Activated naive CD4-positive, alpha-beta T cell (primary cell): Measurements from ENCODE around the gene SHISA7.
"Not testable (repeated sequence)": the region's sequence is repeated elsewhere in the genome, so short reads cannot be mapped to it uniquely, and the experiment has no call there.

Experiments used
- DNase-seq, 4 experiments: peaks; one replicate each; lab custom pipeline; 2025; lab: John Stamatoyannopoulos, UW

The SHISA7 gene

DNA sequence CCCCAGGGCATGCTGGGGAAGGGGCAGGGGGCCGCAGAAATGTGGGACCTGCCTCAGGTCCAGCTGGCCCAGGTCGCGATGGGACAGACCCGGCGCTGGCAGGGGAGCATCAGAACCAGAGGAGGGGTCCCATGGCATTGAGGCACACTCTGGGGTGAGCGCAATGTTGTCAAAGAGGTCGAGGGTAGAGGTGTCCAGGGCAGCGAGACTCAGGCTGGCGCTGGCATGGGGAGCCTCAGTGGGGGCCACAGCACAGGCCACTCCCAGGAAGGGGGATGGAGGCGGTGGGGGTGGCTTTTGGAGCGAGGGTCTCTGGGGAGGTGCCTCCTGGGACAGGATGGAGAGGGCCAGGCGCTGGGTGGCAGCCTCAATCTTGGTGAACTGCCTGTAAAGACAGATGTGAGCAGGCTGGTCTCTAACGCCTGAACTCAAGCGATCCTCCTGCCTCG lies 20.5 kb upstream of the SHISA7 start:
- DNase-seq, result no peak

DNA sequence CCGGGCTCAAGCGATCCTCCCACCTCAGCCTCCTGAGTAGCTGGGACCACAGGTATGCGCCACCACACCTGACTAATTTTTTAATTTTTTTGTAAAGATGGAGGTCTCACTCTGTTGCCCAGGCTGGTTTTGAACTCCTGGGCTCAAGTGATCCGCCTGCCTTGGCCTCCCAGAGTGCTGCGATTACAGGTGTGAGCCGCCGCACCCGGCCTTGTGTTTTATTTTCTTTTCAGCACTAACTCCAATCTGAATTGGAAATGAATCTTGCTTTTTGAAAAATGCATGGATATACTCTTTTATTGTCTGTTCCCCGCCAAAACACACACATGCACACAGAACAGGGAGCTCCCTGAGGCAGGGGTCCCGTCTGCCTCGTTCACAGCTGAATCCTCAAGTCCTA lies 19.6 kb upstream of the SHISA7 start:
- no peak for DNase-seq

DNA sequence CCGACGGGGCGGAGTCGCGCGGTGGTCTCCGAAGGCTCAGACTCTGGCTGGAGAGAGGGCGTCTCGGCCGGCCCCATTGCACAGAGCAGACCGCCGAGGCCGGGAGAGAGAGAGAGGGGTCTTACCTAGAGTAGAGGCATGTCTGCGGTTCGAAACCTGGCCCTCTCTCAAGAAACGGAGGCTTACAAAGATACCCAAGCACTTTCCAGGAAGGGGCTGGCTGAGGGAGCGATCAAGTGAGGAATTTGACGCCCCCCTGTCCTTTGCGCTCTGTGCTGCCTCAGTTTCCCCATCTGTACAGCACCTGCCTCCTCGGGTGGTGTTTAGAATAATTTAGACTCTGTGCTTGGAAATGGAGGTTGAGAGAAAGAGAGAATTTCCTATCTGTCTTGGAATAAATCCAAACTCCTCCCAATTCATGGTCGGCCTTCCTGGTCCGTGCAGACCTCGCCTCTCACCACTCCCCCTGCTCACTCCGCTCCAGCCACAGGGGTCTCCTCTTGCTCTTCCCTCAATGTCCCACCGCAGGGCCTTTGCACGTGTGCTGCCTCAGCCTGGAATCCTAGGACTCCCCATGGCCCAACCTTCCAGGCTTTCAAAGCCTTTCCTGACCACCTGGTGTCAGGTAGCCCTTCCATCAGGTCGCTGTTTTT lies 19.0 kb upstream of the SHISA7 start:
- no peak for DNase-seq

DNA sequence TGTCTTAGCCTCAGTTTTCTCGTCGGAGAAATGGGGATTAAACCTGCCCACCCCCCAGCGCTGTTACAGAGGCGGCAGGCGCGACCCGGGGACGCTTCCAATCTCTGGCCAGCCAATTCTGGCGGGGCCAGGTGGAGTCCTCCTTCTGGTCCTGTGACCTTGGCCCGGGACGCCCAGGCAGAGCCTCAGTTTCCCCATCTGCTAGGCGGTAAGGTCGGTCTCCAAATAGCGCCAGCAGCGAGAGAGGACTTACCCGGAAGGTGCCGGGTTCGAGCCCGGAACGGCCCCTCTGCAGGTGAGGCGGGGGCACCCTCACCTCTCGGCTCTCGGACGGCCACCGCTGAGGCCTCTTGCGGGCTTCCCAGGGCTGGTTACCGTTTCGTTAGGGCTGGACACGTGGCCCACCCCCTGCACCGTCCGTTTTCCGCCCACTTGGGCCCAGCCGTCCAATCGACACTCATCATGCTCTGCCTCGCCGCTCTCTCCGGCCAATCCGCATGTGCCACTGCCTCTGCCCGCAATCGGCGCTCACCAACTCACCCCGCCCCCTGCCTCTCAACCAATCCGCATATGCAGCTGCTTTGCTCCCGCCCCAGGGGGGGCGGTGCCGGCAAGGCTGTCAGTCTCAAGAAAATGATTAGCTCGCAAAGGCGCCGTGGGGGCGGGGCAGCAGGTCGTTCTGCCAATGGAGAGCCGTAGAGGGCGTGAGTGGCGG lies 18.3 kb upstream of the SHISA7 start, which contains the start of gene ISOC2:
ISOC2 (minus strand) TSS at position 384 of the 715 bp plus-strand sequence. CDS start 5,156 bp downstream, outside the sequence.
- DNase-seq, result peak; percentile 99 to 100 (median 100)

DNA sequence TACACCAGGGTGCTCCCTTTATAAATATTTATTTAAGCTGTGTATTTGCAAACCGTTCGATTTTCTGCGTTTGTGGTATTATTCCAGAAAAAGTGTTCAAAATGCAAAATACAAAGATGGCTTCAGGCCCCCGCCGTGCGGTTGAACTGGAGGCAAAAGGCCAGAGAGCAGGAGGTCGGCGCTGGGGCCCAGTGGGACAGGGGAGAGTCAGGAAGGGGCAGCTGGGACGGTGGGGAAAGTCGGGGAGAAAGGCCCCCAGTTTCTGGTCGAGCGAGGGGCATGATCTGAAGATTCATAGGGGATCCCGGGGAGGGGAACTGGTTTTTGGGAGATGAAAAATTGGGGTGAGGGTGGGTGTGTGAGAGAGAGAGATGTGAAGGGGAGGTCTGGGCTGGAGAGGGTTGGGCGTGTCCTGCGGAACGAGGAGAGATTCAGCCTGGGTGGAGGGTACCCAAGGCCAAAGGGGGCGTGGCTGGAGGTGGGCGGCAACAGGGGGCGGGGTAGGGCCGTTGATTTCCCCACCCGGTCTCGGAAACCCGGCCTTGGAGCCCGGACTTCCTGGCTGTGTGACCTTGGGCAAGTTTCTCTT lies 17.7 kb upstream of the SHISA7 start:
- DNase-seq, result no peak

DNA sequence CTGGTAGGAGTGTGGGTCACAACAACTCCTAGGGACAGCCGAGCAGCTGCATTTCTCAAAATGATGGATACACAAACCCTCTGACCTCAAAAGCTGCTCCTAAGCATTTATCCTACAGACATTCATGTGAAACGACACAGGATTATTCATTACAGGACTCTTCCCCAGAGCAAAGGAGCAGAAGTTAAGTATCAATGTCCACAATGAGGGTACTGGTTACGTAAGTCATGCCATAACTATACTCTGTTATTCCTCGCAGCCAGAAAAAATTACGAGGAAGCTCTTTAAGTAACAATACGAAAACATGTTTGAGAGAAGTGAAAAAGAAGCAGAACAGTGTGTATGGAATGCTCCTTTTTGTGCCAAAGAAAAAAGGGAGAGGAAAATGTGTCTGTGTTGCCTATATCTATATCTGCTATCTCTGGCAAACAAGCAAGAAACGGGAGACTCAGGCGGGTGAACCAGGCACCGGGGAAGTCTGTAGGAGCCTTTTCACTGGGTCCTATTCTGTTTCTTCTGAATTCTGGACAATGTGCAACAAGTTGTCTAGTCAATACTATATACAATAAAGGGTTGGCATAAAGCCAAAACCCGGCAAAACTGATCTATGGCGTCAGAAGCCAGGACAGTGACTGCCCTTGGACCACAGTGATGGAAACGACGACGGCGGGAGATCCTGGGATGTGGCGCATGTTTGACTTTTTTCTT lies 17.0 kb upstream of the SHISA7 start:
- DNase-seq, result no peak

DNA sequence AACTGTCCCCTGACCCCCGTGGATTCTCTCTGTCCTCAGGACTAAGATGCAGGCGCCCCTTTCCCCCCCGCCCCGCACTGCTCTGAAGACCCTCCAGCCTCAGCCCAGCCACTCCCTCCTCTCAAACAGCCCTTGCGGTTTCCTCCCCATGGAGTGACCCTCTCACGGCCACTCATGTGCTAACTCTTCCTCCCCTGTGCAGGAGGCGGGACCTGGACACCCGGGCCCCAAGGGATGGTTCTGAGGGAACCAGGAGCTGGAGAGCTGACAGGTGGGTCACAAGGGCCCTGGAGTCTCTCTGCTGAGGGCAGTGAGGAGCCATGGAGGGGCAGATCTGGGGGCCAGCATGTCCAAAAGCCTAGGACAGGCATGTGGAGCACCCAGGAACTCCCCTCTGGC lies 16.4 kb upstream of the SHISA7 start:
- no peak for DNase-seq

DNA sequence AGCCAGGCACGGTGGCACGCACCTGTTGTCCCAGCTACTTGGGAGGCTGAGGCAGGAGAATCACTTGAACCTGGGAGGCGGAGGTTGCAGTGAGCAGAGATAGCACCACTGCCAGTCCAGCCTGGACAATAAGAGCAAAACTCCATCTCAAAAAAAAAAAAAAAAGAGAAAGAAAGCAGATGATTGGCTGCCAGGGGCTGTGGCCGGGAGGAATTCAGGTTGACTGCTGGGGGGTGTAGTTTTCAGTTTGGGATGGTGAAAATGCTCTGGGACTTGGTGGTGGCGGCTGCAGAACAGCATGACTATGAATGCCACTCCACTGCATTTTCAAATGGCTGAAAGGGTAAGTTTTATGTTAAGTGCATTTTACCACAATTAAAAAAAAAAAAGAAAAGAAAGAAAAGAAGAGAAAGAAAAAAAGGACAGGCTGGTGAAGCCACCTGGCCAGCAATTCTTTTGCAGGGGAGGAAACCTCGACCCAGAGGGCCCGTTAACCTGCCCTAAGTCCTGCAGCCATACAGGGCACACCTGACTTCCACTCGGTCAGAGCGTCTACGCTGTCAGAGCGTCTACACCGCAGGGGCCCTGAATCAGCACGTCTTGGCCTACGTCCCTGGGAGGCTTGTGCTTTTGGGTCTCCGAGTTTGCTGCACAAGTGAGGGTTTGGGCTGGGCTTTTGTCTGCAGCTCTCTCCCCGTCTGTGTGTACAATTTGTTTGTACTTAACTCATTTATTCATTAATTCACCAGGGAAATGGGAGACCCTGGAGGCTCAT lies 14.8 kb upstream of the SHISA7 start:
- no peak for DNase-seq

DNA sequence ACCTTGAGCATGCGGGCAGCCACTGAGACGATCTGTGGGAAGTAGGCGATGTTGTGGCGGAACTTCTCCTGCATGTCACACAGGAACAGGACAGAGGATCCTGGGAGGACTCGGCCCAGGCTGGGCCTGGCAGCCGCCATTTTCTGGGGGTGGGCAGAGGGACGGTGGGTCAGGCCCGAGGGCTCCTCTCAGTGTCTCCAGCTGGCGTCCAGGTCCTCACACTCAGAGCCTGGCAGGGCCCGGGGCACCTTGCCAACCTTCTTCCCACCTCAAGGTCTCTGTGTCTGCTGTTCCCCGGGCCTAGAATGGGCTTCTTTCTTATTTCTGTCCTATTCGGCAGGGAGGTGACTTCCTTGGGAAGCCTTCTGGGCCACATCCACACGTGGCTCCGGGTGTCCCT lies 13.2 kb upstream of the SHISA7 start:
- no peak for DNase-seq

DNA sequence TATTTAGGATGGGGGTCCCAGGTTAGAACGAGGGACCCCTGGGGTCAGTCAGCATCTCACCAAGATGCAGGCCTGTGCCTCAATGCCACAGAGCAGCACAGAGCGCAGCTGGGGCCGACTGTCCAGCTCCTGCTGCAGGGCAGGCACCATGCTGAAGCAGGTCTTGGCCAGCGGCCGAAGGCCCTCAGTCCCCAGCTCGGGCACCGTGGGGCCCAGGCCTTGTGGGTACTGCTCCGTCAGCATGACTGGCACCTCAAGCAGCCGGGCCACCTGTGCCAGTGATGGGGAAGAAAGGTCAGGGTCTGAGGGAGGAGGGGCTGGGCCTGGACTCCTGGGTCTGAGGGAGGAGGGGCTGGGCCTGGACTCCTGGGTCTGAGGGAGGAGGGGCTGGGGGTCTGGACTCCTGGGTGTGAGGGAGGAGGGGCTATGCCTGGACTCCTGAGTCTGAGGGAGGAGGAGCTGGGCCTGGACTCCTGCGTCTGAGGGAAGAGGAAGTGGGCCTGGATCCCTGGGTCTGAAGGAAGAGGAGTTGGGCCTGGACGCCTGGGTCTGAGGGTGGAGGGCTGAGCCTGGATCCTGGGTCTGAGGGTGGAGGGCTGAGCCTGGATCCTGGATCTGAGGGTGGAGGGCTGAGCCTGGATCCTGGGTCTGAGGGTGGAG lies 12.6 kb upstream of the SHISA7 start:
- DNase-seq, result no peak

DNA sequence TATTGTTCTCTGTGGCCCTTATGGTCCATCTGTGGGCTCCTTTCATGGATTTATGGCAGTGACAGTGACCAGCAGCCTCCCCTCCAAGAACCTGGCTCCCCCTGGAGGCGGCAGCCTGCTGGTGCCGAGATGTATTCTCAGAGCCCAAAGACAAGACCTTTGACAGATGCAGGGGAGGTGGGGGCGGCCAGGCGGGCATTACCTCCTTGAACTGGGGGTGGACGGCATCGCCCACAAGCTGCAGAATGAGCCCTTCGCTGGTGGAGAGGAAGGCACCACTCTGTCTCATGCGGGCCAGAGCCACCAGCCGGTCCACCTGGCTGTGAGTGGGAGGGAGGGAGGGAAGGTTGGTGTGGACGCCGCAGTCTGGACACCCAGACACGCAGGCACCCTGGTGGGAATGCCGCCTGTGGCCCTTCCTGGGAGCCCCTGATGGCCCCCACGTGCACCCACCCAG lies 11.7 kb upstream of the SHISA7 start:
- DNase-seq, result peak in 2 of 4 experiments; percentile 32 to 36

DNA sequence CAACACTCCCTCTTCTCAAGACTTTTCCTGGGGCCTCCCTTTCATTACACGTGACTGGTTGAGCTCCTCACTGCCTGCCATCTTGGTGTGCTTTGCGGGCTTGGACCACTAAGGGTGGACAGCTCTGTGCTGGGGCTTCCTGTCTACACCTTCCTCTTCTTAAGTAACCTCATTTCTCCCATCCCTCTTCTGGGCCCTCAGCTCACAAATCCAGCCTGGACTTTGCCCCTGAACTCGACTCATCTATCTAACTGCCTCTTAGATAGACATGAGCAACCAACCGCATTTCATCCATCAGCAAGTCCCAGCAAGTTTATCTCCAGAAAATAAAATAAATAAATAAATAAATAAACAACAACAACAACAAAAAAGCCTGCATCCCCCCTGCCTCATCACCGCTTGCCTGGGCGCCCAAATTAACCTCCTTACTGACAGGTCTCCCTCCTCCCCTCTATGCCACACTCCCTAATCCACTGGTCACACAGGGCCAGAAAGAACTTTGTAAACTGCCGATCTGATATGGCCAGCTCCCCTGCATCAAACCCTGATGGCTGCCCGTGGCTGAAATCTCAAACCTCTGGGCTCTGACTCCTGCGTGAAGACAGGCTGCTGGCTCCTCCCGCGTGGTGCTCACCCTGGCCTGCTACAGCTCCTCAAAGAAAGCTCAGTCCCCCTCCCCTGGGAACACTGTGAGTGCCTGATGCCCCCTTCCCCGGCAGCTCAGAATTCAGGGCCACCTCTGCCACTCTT lies 10.6 kb upstream of the SHISA7 start:
- no peak for DNase-seq

DNA sequence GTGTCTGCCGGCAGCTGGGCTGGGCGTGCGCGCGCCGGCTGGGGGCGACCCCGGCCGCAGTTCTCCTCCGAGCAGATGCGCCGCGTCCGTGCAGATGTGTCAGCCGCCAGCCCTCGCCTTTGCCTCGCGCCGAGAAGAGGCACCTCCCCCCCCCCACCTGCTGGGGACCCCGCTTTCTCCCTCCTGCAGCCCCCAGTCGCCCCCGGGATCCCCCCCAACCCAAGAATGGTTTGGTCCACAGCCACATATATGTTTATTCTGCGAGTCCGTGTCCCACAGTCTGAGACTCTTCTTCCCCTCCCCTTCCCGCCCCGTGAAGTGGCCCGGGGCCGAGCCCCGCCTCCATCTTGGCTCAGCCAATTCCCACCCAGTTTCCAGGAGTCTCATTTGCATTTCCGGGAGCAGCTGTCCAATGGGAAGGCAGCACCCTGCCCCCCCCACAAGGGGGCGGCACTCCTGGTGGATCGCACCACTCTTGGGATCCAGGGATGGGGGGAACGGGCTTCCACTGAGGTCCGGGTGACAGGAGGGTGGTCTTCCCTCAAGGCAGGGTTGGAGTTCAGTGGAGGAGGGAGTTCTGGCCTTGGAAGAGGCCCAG lies 9.7 kb upstream of the SHISA7 start:
- peak in 1 of 4 experiments; percentile 14 for DNase-seq

DNA sequence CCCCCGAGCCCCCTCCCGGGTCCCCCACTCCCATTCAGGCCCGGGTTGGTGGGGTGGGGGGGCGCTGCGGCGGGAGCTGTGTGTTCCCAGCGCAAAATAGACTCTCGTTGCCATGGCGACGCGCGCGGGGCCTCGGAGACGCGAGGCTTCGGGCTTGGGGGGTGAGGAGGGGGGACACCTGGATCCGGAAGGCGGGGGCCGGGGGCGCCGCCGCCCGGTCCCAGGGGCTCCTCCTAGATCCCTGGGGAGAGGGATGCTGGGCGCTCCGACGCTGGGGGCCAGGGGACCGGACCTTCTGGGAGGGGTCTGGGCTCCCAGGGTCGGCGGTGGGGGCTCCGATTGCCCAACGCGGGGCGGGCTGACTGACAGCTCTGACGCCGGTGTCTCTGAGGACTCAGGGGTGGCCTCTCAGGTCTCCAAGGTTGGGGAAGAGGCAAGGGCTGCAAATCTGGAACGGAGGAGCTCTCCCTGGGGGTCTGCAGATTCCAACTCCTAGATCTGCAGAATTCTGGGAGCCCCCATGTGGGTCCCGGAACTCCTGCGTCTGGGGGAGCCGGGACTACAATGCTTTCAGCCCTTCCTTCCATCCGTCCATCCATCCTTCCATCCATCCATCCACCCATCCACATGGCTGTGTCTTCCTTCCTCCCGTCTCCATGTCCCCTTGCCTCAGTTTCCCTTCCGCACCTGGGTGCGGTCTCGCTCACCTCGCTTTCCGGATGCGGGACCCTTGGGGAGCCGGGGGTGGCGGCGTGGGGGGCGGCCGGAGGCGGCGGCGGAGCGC lies 9.1 kb upstream of the SHISA7 start:
- peak in 1 of 4 experiments; percentile 11 for DNase-seq

DNA sequence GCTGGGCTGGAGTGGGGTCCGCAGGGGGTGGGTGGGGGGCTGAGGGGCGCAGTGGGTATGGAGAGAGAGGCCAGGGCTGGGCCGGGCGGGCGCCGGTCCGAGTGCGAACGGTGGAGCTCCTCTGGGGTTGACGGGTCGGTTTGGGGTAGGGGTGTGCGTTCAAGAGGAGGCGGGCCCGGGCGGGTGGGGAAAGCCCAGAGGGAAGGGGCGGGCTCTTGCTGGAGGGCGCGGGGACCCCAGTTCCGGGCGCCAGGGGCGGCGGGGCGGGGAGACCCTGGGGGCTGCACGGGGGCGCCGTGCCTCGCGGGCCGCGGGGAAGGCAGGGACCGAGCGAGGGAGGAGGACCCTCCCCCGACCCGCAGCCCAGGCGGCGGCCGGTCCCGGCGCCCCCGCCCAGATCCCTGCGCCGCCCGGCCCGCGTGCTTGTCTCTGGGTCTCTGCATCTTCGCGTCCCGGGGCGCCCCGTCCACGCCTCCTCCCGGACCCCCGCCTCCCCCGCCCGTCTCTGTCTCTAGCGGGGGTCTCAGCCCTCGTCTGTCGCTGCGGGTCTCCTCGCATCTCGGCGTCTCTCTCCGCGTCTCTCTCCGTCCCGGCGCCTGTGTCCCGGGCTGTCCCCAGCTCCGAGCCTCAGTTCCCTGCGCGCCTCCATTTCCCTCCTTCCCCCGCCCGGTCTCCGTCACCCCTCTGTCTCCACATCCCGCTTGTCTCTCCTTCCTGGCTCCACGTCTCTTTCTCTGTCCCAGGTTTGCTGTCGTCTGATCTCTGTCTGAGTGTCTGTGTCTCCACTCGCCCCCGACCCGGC lies 8.3 kb upstream of the SHISA7 start:
- DNase-seq, result no peak

DNA sequence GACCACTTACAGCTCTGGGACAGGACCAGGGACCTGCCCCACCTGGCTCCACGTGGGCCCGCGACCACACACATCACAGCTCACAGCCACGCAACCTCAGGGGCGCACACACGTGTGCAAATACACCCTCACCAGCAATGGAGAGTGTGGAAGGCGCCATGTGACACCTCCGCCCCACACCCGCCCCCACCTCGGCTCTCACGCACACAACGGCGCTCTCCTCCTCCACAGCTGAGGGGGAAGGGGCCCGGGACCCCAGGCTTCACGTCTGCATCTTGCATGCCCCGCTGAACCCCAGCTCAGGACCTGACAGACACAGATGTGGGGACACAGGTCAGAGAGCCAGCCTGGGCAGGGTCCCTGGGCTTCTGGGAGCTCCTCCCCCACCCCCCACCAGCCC lies 6.4 kb upstream of the SHISA7 start:
- DNase-seq, result no peak

DNA sequence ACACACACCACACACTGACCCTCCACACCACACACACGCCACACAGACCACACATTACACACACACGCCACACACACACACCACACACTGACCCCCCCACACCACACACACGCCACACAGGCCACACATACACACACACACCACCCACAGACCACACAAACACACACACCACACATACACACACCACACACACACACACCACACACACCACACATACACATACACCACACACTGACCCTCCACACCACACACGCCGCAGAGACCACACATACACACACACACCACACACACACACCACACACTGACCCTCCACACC lies 5.0 kb upstream of the SHISA7 start:
- DNase-seq, result not testable (repeated sequence)

DNA sequence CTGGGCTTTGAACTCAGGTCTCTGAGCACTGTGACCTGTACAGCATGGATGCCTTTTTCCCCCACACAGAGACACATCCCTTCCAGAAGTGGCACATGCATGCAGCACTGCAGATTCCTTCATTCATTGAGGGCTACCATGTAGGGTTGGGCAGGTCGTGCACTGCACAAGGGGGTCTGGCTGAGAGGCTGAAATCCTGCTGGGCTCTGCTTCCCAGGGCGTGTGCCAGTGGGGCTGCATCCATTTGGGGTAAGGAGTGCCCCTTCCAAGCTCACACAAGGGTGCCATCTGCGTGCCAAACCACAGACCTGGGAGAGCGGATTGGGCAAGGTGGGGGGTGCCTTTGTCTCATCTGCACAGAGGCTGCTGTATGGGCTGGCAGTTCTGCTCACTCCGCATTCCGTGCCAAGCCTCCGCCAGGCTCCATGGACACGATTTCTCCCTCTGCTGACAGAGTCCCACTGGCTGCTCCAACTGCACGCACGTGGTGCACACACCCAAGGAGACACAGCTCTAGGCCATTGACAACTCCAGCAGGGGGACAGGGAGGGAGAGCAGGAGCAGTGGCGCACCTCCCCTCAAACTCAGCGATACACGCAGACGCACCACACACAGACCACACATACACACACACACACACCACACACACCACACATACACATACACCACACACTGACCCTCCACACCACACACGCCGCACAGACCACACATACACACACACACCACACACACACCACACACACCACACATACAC lies 4.5 kb upstream of the SHISA7 start:
- DNase-seq, result no peak
